Fibroblast of lung (primary cell): ENCODE measurements around the gene PCDH9.

Experiments
- CTCF ChIP-seq, 2 donors: IDR thresholded peaks in 1 of 2; conservative IDR thresholded peaks in 1 of 2; 1 replicate in 1 of 2; 2 replicates in 1 of 2; pipeline ENCODE4 v1.5.1; 2011 to 2012; ENCODE audit warnings: low read length in 2 of 2, control low read depth in 1 of 2, inconsistent platforms in 1 of 2, low read depth in 1 of 2, mild to moderate bottlenecking in 1 of 2
- EZH2 ChIP-seq: IDR thresholded peaks from 2 replicates; pipeline ENCODE4 v1.5.1; 2012; ENCODE audit warnings: low read length, control low read depth, mild to moderate bottlenecking; ENCODE audit errors: missing control alignments

GRCh38 chr13:66578305-66578704 lies 651.8 kb downstream of the PCDH9 start:
- TF ChIP-seq CTCF (conservative IDR thresholded peaks at IDR 0.05 in 1 of 2, IDR thresholded peaks at IDR 0.05 in 1 of 2; ENCODE audit: low read depth in 1 of 2, low read length in 2 of 2) (no peak), EZH2 (no peak)
